Thyroid gland (tissue), 4 donors: ENCODE data around the gene TMEM88.

Experiments
- CTCF ChIP-seq, 6 experiments: fragments of 200-600 bp in 3 of 6; fragments of 450-650 bp in 3 of 6; sonication (generic) in 3 of 6; IDR thresholded peaks; one replicate each; pipeline ENCODE4 v1.5.1; 2016 to 2019; ENCODE audit warnings: antibody characterized with exemption in 6 of 6, mild to moderate bottlenecking in 2 of 6, inconsistent platforms in 1 of 6, moderate library complexity in 1 of 6
- POLR2A ChIP-seq, 2 donors: fragments of 450-650 bp; IDR thresholded peaks; one replicate each; pipeline ENCODE4 v1.6.1; 2017; ENCODE audit warnings: antibody characterized with exemption in 2 of 2, mild to moderate bottlenecking in 2 of 2, moderate library complexity in 1 of 2

GRCh38 chr17:7818746-7819645 is 35.9 kb upstream of the TMEM88 start:
- TF ChIP-seq POLR2A (IDR thresholded peaks at IDR 0.05) (no peak), CTCF (IDR thresholded peaks at IDR 0.05) (no peak)
